ENCODE measurements around the gene SPDL1.

DNA sequence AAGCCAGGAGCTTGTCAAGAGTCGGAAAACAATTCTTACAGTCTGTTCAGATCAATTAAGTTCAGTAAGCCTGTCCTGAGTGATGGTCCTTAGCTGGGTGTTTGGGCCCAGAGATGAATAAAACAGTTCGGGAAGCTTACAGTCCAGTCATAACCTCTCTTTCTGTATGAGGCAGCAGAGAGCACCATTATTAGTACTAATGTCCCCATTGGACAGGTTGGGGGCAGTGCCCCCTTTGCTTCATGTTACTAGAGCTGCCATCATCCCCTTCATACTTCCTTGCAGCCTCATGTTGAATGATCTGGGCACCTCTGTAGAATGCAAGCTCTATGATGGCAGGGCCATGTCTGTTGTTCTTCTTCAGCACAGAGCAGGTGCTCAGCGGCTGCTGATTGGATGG, 63.3 kb downstream of the SPDL1 start:
- TF ChIP-seq, protein P1, sequence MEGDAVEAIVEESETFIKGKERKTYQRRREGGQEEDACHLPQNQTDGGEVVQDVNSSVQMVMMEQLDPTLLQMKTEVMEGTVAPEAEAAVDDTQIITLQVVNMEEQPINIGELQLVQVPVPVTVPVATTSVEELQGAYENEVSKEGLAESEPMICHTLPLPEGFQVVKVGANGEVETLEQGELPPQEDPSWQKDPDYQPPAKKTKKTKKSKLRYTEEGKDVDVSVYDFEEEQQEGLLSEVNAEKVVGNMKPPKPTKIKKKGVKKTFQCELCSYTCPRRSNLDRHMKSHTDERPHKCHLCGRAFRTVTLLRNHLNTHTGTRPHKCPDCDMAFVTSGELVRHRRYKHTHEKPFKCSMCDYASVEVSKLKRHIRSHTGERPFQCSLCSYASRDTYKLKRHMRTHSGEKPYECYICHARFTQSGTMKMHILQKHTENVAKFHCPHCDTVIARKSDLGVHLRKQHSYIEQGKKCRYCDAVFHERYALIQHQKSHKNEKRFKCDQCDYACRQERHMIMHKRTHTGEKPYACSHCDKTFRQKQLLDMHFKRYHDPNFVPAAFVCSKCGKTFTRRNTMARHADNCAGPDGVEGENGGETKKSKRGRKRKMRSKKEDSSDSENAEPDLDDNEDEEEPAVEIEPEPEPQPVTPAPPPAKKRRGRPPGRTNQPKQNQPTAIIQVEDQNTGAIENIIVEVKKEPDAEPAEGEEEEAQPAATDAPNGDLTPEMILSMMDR (IDR thresholded peaks at IDR 0.05) = no peak
- no peak for TF ChIP-seq EZH2 (IDR thresholded peaks at IDR 0.05; ENCODE audit: borderline replicate concordance, insufficient read depth, low read depth, low read length, poor library complexity, severe bottlenecking)

All from B cell (primary cell).